Tibial nerve (tissue), 3 donors: ENCODE measurements around the gene PDZRN3.

Source experiments
- CTCF ChIP-seq, 5 experiments: fragments of 200-600 bp in 3 of 5; fragments of 450-650 bp in 2 of 5; sonication (generic) in 3 of 5; IDR thresholded peaks; one replicate each; pipeline ENCODE4 v1.5.1; 2016 to 2019; ENCODE audit warnings: antibody characterized with exemption in 5 of 5, mild to moderate bottlenecking in 3 of 5, moderate library complexity in 2 of 5
- POLR2A ChIP-seq, 2 donors: fragments of 450-650 bp; IDR thresholded peaks; one replicate each; pipeline ENCODE4 v1.6.1; 2017; ENCODE audit warnings: antibody characterized with exemption in 2 of 2, mild to moderate bottlenecking in 2 of 2, moderate library complexity in 2 of 2

GRCh38 chr3:73418681-73419080 is 206.1 kb downstream of the PDZRN3 start:
- TF ChIP-seq CTCF (IDR thresholded peaks at IDR 0.05) (no peak), POLR2A (IDR thresholded peaks at IDR 0.05) (no peak)
